H1 (cell line): ENCODE data around the gene SMARCD1. TPM values are rescaled to one million over a fixed set of nuclear protein-coding genes. Genes with fewer than 3 reads are reported as not detected.

ENCODE experiments used
- CTCF ChIA-PET: fragments of 300-600 bp; sonication (Branson Sonifier 250); formaldehyde crosslinking; loops from one replicate; lab custom pipeline; 2021; ENCODE audit not compliant: partially characterized antibody; lab: Charles Lee
- POLR2A ChIA-PET: fragments of 300-600 bp; sonication (Branson Sonifier 250); formaldehyde crosslinking; loops from one replicate; lab custom pipeline; 2021; ENCODE audit warnings: inconsistent platforms; ENCODE audit not compliant: partially characterized antibody; lab: Charles Lee
- DNase-seq, 2 experiments: peaks; one replicate each; pipeline versions ENCODE4 v3.0.0 to v3.0.0-alpha.2; 2010 to 2022; ENCODE audit warnings: low spot score in 2 of 2, low read depth in 1 of 2, mixed read lengths in 1 of 2
- FAIRE-seq: peaks from 2 replicates; lab custom pipeline; 2011; peaks lifted over from hg19 to GRCh38; lab: Jason Lieb, UNC
- H2AFZ ChIP-seq: 2 replicates; pipeline ENCODE4 v1.8.1; 2012; ENCODE audit warnings: low read length, inconsistent platforms
- H2AK5ac ChIP-seq: 2 replicates; pipeline ENCODE4 v1.6.1; 2013; ENCODE audit warnings: low read depth, low read length
- H2BK120ac ChIP-seq: replicated peaks from 2 replicates; pipeline ENCODE3; 2013; ENCODE audit warnings: low read depth, low read length, inconsistent platforms
- H2BK12ac ChIP-seq: 2 replicates; pipeline ENCODE4 v1.6.1; 2013; ENCODE audit warnings: low read depth, low read length
- H2BK15ac ChIP-seq: 2 replicates; pipeline ENCODE4 v1.6.1; 2013; ENCODE audit warnings: low read length
- H2BK20ac ChIP-seq: 2 replicates; pipeline ENCODE4 v1.6.1; 2013; ENCODE audit warnings: low read length
- H2BK5ac ChIP-seq: 2 replicates; pipeline ENCODE4 v1.6.1; 2013; ENCODE audit warnings: low read depth, low read length
- H3K14ac ChIP-seq: 2 replicates; pipeline ENCODE4 v1.6.1; 2013; ENCODE audit warnings: inconsistent platforms; ENCODE audit not compliant: insufficient read length
- H3K18ac ChIP-seq: 2 replicates; pipeline ENCODE4 v1.6.1; 2013; ENCODE audit warnings: low read length; ENCODE audit errors: extremely low read depth
- H3K23ac ChIP-seq: 2 replicates; pipeline ENCODE4 v1.6.1; 2013; ENCODE audit warnings: inconsistent platforms; ENCODE audit not compliant: insufficient read length
- H3K23me2 ChIP-seq: 2 replicates; pipeline ENCODE4 v1.6.1; 2013; ENCODE audit warnings: low read depth, low read length
- H3K27ac ChIP-seq: 2 replicates; pipeline ENCODE4 v1.6.1; 2011; ENCODE audit warnings: low read depth, low read length, inconsistent platforms
- H3K27me3 ChIP-seq, 4 experiments: replicated peaks in 1 of 4; 1 replicate in 1 of 4; 2 replicates in 3 of 4; pipeline versions ENCODE4 v1.6.1 to v1.8.1; 2011 to 2013; ENCODE audit warnings: low read length in 3 of 4, mild to moderate bottlenecking in 3 of 4, inconsistent platforms in 2 of 4, mixed read lengths in 2 of 4, moderate library complexity in 1 of 4; ENCODE audit not compliant: control insufficient read depth in 3 of 4, insufficient read depth in 3 of 4; ENCODE audit errors: extremely low read depth in 1 of 4
- H3K36me3 ChIP-seq, 4 experiments: 2 replicates each; pipeline versions ENCODE4 v1.6.1 to v1.8.1; 2011 to 2013; ENCODE audit warnings: mild to moderate bottlenecking in 4 of 4, low read length in 3 of 4, moderate library complexity in 2 of 4, control low read depth in 1 of 4, inconsistent platforms in 1 of 4; ENCODE audit not compliant: insufficient read depth in 4 of 4, control insufficient read depth in 2 of 4
- H3K4ac ChIP-seq: replicated peaks from 2 replicates; pipeline ENCODE3; 2013; ENCODE audit warnings: low read length, low read depth, mixed read lengths, inconsistent platforms; ENCODE audit not compliant: insufficient read length
- H3K4me1 ChIP-seq, 4 experiments: replicated peaks in 1 of 4; 1 replicate in 1 of 4; 2 replicates in 3 of 4; pipeline versions ENCODE4 v1.6.1 to v1.8.1; 2011 to 2013; ENCODE audit warnings: low read length in 3 of 4, inconsistent platforms in 2 of 4, mixed read lengths in 1 of 4; ENCODE audit not compliant: insufficient read depth in 4 of 4, control insufficient read depth in 3 of 4
- H3K4me2 ChIP-seq, 2 experiments: 2 replicates each; pipeline versions ENCODE4 v1.6.1 to v1.8.1; 2011 to 2013; ENCODE audit warnings: low read depth in 2 of 2, low read length in 2 of 2, control low read depth in 1 of 2, inconsistent platforms in 1 of 2, mild to moderate bottlenecking in 1 of 2; ENCODE audit not compliant: insufficient read depth in 1 of 2
- H3K4me3 ChIP-seq, 4 experiments: fragments of 200-600, 300-600 bp in 1 of 4; sonication (generic), shearing (Covaris generic), sonication (Bioruptor Twin) in 1 of 4; 2 replicates each; pipeline versions ENCODE4 v1.5.1 to v1.8.1; 2011 to 2016; ENCODE audit warnings: low read length in 4 of 4, low read depth in 3 of 4, control low read depth in 2 of 4, inconsistent platforms in 2 of 4, mild to moderate bottlenecking in 2 of 4, mixed read lengths in 1 of 4, moderate library complexity in 1 of 4; ENCODE audit not compliant: insufficient read depth in 2 of 4; ENCODE audit errors: extremely low read depth in 1 of 4
- H3K56ac ChIP-seq: replicated peaks from 2 replicates; pipeline ENCODE3; 2013; ENCODE audit warnings: low read depth, mild to moderate bottlenecking, mixed read lengths, low read length, inconsistent platforms; ENCODE audit not compliant: insufficient read length
- H3K79me1 ChIP-seq: 2 replicates; pipeline ENCODE4 v1.6.1; 2013; ENCODE audit warnings: low read depth, low read length, control low read depth
- H3K79me2 ChIP-seq, 2 experiments: 2 replicates each; pipeline versions ENCODE4 v1.6.1 to v1.8.1; 2012 to 2013; ENCODE audit warnings: low read length in 2 of 2, mild to moderate bottlenecking in 2 of 2, inconsistent platforms in 1 of 2; ENCODE audit not compliant: insufficient read depth in 2 of 2, control insufficient read depth in 1 of 2
- H3K9ac ChIP-seq, 4 experiments: replicated peaks in 1 of 4; 1 replicate in 1 of 4; 2 replicates in 3 of 4; pipeline versions ENCODE4 v1.6.1 to v1.8.1; 2011 to 2013; ENCODE audit warnings: low read depth in 3 of 4, low read length in 3 of 4, control low read depth in 2 of 4, mild to moderate bottlenecking in 2 of 4, moderate library complexity in 2 of 4, inconsistent platforms in 1 of 4; ENCODE audit errors: extremely low read depth in 1 of 4
- H3K9me3 ChIP-seq, 2 experiments: 2 replicates each; pipeline versions ENCODE4 v1.6.1 to v1.8.1; 2012 to 2013; ENCODE audit warnings: mild to moderate bottlenecking in 2 of 2, moderate library complexity in 2 of 2, control low read depth in 1 of 2, inconsistent platforms in 1 of 2, low read depth in 1 of 2, low read length in 1 of 2, mixed read lengths in 1 of 2; ENCODE audit not compliant: insufficient read depth in 2 of 2
- H4K20me1 ChIP-seq, 2 experiments: replicated peaks in 1 of 2; 2 replicates each; pipeline versions ENCODE3 to v1.8.1; 2011 to 2013; ENCODE audit warnings: inconsistent platforms in 2 of 2, low read length in 2 of 2, mild to moderate bottlenecking in 1 of 2; ENCODE audit not compliant: insufficient read depth in 2 of 2, control insufficient read depth in 1 of 2
- H4K5ac ChIP-seq: 2 replicates; pipeline ENCODE4 v1.6.1; 2013; ENCODE audit warnings: low read length, low read depth, mixed read lengths, inconsistent platforms; ENCODE audit not compliant: insufficient read length
- H4K8ac ChIP-seq: 2 replicates; pipeline ENCODE4 v1.8.0; 2013; ENCODE audit warnings: mild to moderate bottlenecking, moderate library complexity, low read length, inconsistent platforms; ENCODE audit not compliant: insufficient read depth; ENCODE audit errors: extremely low read depth
- H4K91ac ChIP-seq: replicated peaks from 2 replicates; pipeline ENCODE3; 2013; ENCODE audit warnings: low read length, mixed read lengths, inconsistent platforms; ENCODE audit not compliant: insufficient read length
- ASH2L ChIP-seq: fragments of 200-600, 300-600 bp; sonication (generic); IDR thresholded peaks from one replicate; pipeline ENCODE4 v1.7.1; 2017; ENCODE audit warnings: low read length
- E2F6 ChIP-seq: IDR thresholded peaks from 2 replicates; pipeline ENCODE4 v1.6.1; 2012; ENCODE audit warnings: inconsistent platforms
- EP300 ChIP-seq, 2 experiments: IDR thresholded peaks; 1 replicate in 1 of 2; 2 replicates in 1 of 2; pipeline ENCODE4 v1.6.1; 2011 to 2012; ENCODE audit warnings: low read depth in 2 of 2, low read length in 2 of 2, mild to moderate bottlenecking in 2 of 2, borderline replicate concordance in 1 of 2, inconsistent platforms in 1 of 2, moderate library complexity in 1 of 2
- FOSL1 ChIP-seq: IDR thresholded peaks from 2 replicates; pipeline ENCODE4 v1.6.1; 2011; ENCODE audit warnings: mild to moderate bottlenecking, low read depth, low read length, moderate library complexity; ENCODE audit not compliant: insufficient read depth
- JUN ChIP-seq: IDR thresholded peaks from 2 replicates; pipeline ENCODE4 v1.6.1; 2011; ENCODE audit warnings: low read depth, mild to moderate bottlenecking, improper control_type of control experiment, low read length
- NANOG ChIP-seq: IDR thresholded peaks from 2 replicates; pipeline ENCODE4 v1.6.1; 2011; ENCODE audit warnings: low read length, low read depth, mild to moderate bottlenecking, inconsistent platforms; ENCODE audit not compliant: insufficient read depth, poor library complexity, severe bottlenecking
- POLR2A ChIP-seq, 2 experiments: IDR thresholded peaks; 1 replicate in 1 of 2; 2 replicates in 1 of 2; pipeline ENCODE4 v1.6.1; 2011; ENCODE audit warnings: low read depth in 2 of 2, low read length in 2 of 2, mild to moderate bottlenecking in 2 of 2; ENCODE audit errors: control extremely low read depth in 1 of 2
- TAF1 ChIP-seq: IDR thresholded peaks from 2 replicates; pipeline ENCODE4 v1.6.1; 2011; ENCODE audit warnings: mild to moderate bottlenecking, low read depth, low read length
- WGBS, 2 experiments: shearing (Covaris generic) in 1 of 2; methylation state at CpG; one replicate each; pipeline versions ENCODE4 v1.1.6 to v1.1.7; 2013 to 2015; ENCODE audit warnings: low lambda C conversion rate in 2 of 2, mixed read lengths in 2 of 2, inconsistent platforms in 1 of 2, low coverage in 1 of 2, missing lambda C conversion rate in 1 of 2; ENCODE audit not compliant: insufficient replicate concordance in 2 of 2, insufficient coverage in 1 of 2, insufficient read length in 1 of 2; ENCODE audit errors: extremely low coverage in 1 of 2, missing lambda C conversion rate in 1 of 2; 5-methylcytosine and 5-hydroxymethylcytosine counted together
- polyA plus RNA-seq, 7 experiments: library from polyadenylated mRNA; depleted of rRNA in 3 of 7; stranded (reverse) in 5 of 7; unstranded in 2 of 7; fragments of >200 nt in 5 of 7; fragments of 200-250 nt in 2 of 7; gene quantifications; 1 replicate in 5 of 7; 2 replicates in 1 of 7; 4 replicates in 1 of 7; pipeline versions ENCODE4 v1.2.1 to v1.2.3, GENCODE V29; 2011 to 2013; ENCODE audit warnings: missing spikeins in 2 of 7, mixed read lengths in 2 of 7
- total RNA-seq: library from RNA; stranded (reverse); fragmentation: NEBNext Ultra II Directional; extraction: Animal tissue kit (Norgen Biotek cat#: 25700); gene quantifications from 2 replicates; pipeline ENCODE4 v1.2.1, GENCODE V29; 2021

The SMARCD1 gene
- total and polyA plus RNA-seq, 2 of the 8 experiments (the other 6 are each of a cell fraction or from before 2014, with no cell fraction given), result 128 to 130 TPM

GRCh38 chr12:50103351-50103750 lies 18.2 kb downstream of the SMARCD1 start:
- Histone ChIP-seq H4K20me1 (peaks cover 0 to 5% of the 10 kb centered on the region in 2 experiments), H2BK5ac (no peak overlapping the region), H3K79me2 (no peaks in the 10 kb centered on the region), H3K18ac (no peak overlapping the region), H3K9ac (no peak overlapping the region), H3K56ac (no peak overlapping the region), H2AFZ (no peak overlapping the region), H3K4me2 (no peak overlapping the region), H3K23ac (no peak overlapping the region), H3K9me3 (no peaks in the 10 kb centered on the region), H3K4ac (no peak overlapping the region), H2BK120ac (no peak overlapping the region), H3K27me3 (no peaks in the 10 kb centered on the region), H2BK15ac (no peak overlapping the region), H3K4me1 (peaks cover 2 to 9% (median 6%) of the 10 kb centered on the region in 4 experiments; a peak in 5 of 7 replicates), H4K91ac (no peak overlapping the region), H4K8ac (no peak overlapping the region), H3K23me2 (no peaks in the 10 kb centered on the region), H2BK12ac (0 out of 2 replicates have a peak overlapping the region, but pooled peaks have one; percentile 27), H2AK5ac (no peak overlapping the region), H3K14ac (no peak overlapping the region), H3K4me3 (no peak overlapping the region), H3K79me1 (no peaks in the 10 kb centered on the region), H3K36me3 (peaks cover 15 to 25% (median 17%) of the 10 kb centered on the region in 4 experiments), H4K5ac (no peak overlapping the region), H3K27ac (no peak overlapping the region), H2BK20ac (no peak overlapping the region)
- WGBS, 2 experiments, result 92% methylated on average over 2 of the region's 2 CpGs; no CpG with 5 or more reads in 1 of the 2 experiments
- ChIA-PET CTCF (interaction anchor here (0.6 to 32.9 kb wide), 15 partner anchors 8 to 582 kb away, joined by 3 to 625 read pairs (median 4); partner anchors contain the start of genes CERS5, COX14 and SMARCD1), POLR2A (interaction anchor here (0.6 to 27.1 kb wide), 7 partner anchors 5 to 1072 kb away, joined by 3 to 457 read pairs (median 5); partner anchors contain the start of genes COX14, GPD1 and SMARCD1)
- FAIRE-seq, result no peak
- DNase-seq, result no peak
- TF ChIP-seq E2F6 (no peak), FOSL1 (no peak), POLR2A (IDR thresholded peaks at IDR 0.05; ENCODE audit: control extremely low read depth in 1 of 2, low read depth in 2 of 2, low read length in 2 of 2) (0 out of 3 replicates have a peak, but pooled peaks of 1 of the 2 experiments have one; percentile 0), ASH2L (no peak), JUN (no peak), TAF1 (no peak), NANOG (no peak), EP300 (IDR thresholded peaks at IDR 0.05; ENCODE audit: borderline replicate concordance in 1 of 2, low read depth in 2 of 2, low read length in 2 of 2) (no peak)
